ENCODE measurements around the gene CLMP.

The CLMP gene

DNA sequence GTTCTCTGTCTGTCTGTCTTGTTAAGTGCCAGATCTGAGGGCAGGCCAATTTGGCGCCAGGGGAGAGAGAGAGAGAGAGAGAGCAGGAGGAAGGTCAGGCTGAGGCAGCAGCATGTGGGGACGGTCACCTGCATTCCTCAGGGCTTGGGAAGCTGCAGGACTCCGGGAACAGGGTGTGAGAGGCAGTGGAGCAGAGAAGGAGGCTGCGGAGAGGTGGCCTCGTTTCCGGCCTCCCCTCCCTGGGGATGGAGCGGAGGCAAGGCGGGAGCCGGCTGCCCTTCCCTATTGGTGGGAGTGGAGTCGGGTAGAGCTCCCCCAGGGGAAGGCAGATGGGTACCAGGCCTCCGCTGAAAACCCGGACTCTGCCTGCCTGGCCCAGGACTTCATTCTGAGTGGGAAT is 9.7 kb downstream of the CLMP start:
- TF ChIP-seq TAF1 (IDR thresholded peaks at IDR 0.05; ENCODE audit: borderline replicate concordance, insufficient read depth, low read length) (no peak), POLR2AphosphoS5 (IDR thresholded peaks at IDR 0.05; ENCODE audit: low read depth, low read length) (no peak)

DNA sequence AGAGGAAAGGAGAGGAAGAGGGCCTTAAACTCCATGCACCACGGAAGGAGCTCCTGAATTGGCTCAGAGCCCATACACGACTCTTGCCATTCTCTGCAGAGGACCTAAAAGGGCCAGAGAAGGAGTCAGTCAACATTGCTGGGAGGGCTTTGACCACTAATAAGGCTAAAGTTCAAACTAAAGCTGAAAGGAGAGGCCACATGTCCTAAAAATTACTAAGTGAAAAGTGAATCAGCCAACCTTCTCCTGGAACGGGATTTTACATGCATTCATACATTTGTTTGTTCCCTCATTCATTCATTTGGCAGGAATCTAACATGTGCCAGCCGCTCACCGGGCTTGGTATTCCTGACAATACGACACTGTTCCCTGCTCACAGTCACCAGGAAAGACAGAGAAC is 10.5 kb downstream of the CLMP start:
- TF ChIP-seq SIN3A (IDR thresholded peaks at IDR 0.05; ENCODE audit: borderline replicate concordance, insufficient read depth, low read length) (no peak), TAF1 (IDR thresholded peaks at IDR 0.05; ENCODE audit: borderline replicate concordance, insufficient read depth, low read length) (no peak), POLR2AphosphoS5 (IDR thresholded peaks at IDR 0.05; ENCODE audit: low read depth, low read length) (no peak), FOXP2 (optimal IDR thresholded peaks at IDR 0.05; ENCODE audit: borderline replicate concordance, extremely low read depth, extremely low read length, insufficient read depth) (no peak)
- TF ChIP-seq, protein P1, sequence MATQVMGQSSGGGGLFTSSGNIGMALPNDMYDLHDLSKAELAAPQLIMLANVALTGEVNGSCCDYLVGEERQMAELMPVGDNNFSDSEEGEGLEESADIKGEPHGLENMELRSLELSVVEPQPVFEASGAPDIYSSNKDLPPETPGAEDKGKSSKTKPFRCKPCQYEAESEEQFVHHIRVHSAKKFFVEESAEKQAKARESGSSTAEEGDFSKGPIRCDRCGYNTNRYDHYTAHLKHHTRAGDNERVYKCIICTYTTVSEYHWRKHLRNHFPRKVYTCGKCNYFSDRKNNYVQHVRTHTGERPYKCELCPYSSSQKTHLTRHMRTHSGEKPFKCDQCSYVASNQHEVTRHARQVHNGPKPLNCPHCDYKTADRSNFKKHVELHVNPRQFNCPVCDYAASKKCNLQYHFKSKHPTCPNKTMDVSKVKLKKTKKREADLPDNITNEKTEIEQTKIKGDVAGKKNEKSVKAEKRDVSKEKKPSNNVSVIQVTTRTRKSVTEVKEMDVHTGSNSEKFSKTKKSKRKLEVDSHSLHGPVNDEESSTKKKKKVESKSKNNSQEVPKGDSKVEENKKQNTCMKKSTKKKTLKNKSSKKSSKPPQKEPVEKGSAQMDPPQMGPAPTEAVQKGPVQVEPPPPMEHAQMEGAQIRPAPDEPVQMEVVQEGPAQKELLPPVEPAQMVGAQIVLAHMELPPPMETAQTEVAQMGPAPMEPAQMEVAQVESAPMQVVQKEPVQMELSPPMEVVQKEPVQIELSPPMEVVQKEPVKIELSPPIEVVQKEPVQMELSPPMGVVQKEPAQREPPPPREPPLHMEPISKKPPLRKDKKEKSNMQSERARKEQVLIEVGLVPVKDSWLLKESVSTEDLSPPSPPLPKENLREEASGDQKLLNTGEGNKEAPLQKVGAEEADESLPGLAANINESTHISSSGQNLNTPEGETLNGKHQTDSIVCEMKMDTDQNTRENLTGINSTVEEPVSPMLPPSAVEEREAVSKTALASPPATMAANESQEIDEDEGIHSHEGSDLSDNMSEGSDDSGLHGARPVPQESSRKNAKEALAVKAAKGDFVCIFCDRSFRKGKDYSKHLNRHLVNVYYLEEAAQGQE (IDR thresholded peaks at IDR 0.05; ENCODE audit: insufficient read depth in 1 of 2, low read depth in 2 of 2, low read length in 2 of 2): no peak

DNA sequence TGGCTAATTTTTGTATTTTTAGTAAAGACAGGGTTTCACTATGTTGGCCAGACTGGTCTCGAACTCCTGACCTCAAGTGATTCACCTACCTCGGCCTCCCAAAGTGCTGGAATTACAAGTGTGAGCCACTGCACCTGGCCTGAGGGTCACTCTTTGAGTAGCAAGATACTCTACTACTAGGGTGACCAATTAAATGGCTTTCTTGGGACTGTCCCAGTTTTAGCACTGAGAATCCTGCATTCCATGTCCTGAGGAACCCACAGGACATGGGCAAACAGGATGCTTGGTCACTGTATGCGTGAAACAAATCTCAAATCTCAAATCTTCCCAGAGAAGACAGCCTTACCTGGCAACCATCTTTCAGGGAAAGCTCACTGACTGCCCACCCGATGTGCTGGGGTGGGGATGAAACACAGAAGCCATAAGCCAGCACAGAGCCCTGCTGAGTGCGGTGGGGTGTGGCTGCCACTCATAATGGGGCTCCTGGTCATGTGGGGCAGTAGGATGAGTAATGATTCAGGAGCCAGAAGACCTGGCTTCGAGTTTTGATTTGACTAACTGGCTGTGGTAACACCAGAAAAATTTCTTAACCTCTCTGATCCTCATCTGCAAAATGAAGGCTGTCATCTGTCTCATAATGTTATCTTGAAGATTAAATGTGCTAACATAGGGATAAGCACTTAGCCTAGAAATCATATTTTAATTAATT is 11.5 kb downstream of the CLMP start:
- no peak for TF ChIP-seq FOXP2 (optimal IDR thresholded peaks at IDR 0.05; ENCODE audit: borderline replicate concordance, extremely low read depth, extremely low read length, insufficient read depth)
- no peak for TF ChIP-seq TAF1 (IDR thresholded peaks at IDR 0.05; ENCODE audit: borderline replicate concordance, insufficient read depth, low read length)
- TF ChIP-seq SIN3A (IDR thresholded peaks at IDR 0.05; ENCODE audit: borderline replicate concordance, insufficient read depth, low read length): no peak
- no peak for TF ChIP-seq POLR2AphosphoS5 (IDR thresholded peaks at IDR 0.05; ENCODE audit: low read depth, low read length)
- TF ChIP-seq, protein P1 (IDR thresholded peaks at IDR 0.05; ENCODE audit: insufficient read depth in 1 of 2, low read depth in 2 of 2, low read length in 2 of 2): no peak

DNA sequence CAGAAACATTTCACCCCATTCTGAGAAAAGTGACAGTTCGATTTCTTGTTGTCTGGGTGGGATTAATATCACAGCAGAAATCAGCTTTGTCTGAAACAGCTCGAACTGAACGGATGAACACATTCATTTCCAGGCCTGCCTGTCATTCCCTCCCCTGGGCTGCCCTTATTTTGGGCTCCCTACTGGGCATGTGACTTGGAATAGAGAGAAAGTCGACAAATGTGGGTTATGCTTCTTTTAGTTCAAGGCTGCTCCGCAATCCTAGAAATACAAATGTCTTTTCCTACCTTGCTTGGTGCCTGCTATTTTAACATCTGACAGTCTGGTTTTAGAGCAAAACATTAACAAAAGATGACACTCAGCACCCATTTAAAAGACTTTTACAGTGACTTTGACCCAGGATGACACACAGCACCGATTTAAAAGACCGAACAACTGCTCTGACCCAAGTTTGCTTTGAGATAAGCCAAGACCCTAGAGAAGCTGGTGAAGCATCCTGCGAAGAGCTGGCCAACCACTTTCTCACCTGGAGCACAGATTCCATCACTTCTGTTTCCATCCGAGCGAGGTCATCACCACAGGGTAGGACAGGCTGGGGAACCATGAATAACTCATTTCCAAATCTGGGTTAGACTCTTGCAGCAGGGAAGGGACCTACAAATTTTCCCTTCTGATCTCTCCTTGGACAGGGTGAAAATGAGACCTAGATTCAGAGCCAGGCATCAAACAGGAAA is 13.1 kb downstream of the CLMP start:
- TF ChIP-seq POLR2AphosphoS5 (IDR thresholded peaks at IDR 0.05; ENCODE audit: low read depth, low read length) (no peak), FOXP2 (optimal IDR thresholded peaks at IDR 0.05; ENCODE audit: borderline replicate concordance, extremely low read depth, extremely low read length, insufficient read depth) (no peak), SIN3A (IDR thresholded peaks at IDR 0.05; ENCODE audit: borderline replicate concordance, insufficient read depth, low read length) (no peak), TAF1 (IDR thresholded peaks at IDR 0.05; ENCODE audit: borderline replicate concordance, insufficient read depth, low read length) (no peak)
- TF ChIP-seq, protein P1 (IDR thresholded peaks at IDR 0.05; ENCODE audit: insufficient read depth in 1 of 2, low read depth in 2 of 2, low read length in 2 of 2): no peak

DNA sequence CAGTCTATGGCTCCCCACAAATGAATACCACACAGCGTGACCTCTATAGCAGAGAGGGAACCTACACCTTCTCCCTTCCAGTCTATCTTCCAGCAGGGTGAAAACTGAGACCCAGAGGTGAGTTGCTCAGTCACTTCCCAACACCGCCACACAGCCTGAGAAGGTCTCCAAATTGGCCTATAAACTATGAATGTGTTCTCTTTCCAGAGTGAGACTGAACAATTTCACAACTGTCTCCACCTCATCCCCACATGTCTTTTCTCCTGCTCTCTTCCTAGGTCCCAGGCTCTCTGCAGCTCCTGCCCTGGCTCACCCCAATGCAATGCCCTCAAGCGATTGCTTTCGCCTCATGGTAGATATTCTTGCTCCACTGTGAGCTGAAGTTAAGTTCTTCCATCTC is 14.0 kb downstream of the CLMP start:
- TF ChIP-seq TAF1 (IDR thresholded peaks at IDR 0.05; ENCODE audit: borderline replicate concordance, insufficient read depth, low read length) (no peak), FOXP2 (optimal IDR thresholded peaks at IDR 0.05; ENCODE audit: borderline replicate concordance, extremely low read depth, extremely low read length, insufficient read depth) (no peak), POLR2AphosphoS5 (IDR thresholded peaks at IDR 0.05; ENCODE audit: low read depth, low read length) (no peak), SIN3A (IDR thresholded peaks at IDR 0.05; ENCODE audit: borderline replicate concordance, insufficient read depth, low read length) (no peak)
- TF ChIP-seq, protein P1 (IDR thresholded peaks at IDR 0.05; ENCODE audit: insufficient read depth in 1 of 2, low read depth in 2 of 2, low read length in 2 of 2): no peak

All from PFSK-1 (cell line).